ENCODE results near the gene MCCC1. TPM values are rescaled to one million over a fixed set of nuclear protein-coding genes. Genes with fewer than 3 reads are reported as not detected.
"Not testable (repeated sequence)": the region's sequence is repeated elsewhere in the genome, so short reads cannot be mapped to it uniquely, and the experiment has no call there.

Gene MCCC1
- total and polyA plus RNA-seq, 7 experiments from 2014 or later = 17.7 to 37.5 (median 31.8) TPM

DNA sequence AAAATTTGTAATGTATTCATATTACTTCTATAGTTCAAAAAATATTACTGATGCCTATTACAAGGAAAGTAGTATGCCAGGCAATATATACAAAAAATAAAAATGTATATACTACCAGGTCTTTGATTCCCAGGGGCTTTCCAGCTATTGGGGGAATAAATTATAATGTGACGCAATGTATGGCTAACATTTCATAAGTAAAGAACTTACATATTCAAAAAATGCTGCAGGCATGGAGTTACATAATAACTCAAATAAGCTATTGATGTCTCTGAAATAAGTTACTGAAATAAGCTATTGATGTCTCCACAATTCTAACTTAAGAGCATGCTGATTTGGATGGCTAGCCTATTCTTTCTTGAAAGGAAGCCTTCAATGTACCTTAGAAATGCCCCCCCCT is 30.2 kb downstream of the MCCC1 start:
- DNase-seq = no peak
- no peaks in the 10 kb centered on the region for H3K27me3 Mint-ChIP-seq
- ChIA-PET CTCF (interaction anchor here (0.6 kb wide), 1 partner anchor 1023 kb away, joined by 3 read pairs; no protein-coding TSS in a partner anchor), POLR2A (interaction anchor here (0.7 kb wide), 1 partner anchor 14 kb away, joined by 3 read pairs; no protein-coding TSS in a partner anchor)
- Histone ChIP-seq H3K9me3 (ENCODE audit: control insufficient read depth in 2 of 3, low read length in 3 of 3) (no peaks in the 10 kb centered on the region), H3K4me1 (ENCODE audit: control insufficient read depth in 2 of 2, insufficient read depth in 2 of 2, low read length in 2 of 2) (no peaks in the 10 kb centered on the region), H3K27me3 (ENCODE audit: control insufficient read depth in 2 of 2, insufficient read depth in 2 of 2, low read length in 2 of 2) (no peaks in the 10 kb centered on the region), H3K27ac (ENCODE audit: low read depth, low read length) (no peak overlapping the region), H3K4me3 (ENCODE audit: low read length) (no peak overlapping the region), H3K36me3 (ENCODE audit: control insufficient read depth in 2 of 3, insufficient read depth in 3 of 3, low read length in 3 of 3) (peaks cover 0 to 36% (median 5%) of the 10 kb centered on the region in 3 experiments)
- peaks cover 14 to 56% (median 40%) of the 10 kb centered on the region in 5 donors for H3K36me3 Mint-ChIP-seq
- no peak overlapping the region for H3K27ac Mint-ChIP-seq
- H3K4me1 Mint-ChIP-seq = peaks cover 0 to 5% (median 0%) of the 10 kb centered on the region in 7 donors
- no peak for ATAC-seq
- intact Hi-C loops (cut with micrococcal nuclease) = no loop called here
- no peaks in the 10 kb centered on the region for H3K9me3 Mint-ChIP-seq
- no peak overlapping the region for H3K4me3 Mint-ChIP-seq

DNA sequence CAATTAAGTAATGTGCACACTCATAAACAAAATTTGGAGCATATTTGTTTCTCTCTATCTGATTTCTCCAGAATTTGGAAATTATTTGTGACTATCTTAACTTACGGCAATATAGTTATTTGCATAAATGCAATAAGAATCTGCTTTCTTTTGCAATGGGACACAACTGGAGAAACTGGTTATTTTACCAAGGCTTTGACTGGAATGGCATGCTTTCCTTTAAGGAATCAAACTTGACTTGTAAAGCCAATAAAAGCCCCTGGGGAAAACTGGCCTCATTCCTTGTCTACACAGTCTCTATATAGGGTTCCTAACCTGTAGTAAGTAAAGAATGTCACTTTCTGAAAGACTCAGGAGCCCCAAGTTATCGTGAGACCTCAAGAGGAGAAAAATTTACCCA is 32.4 kb downstream of the MCCC1 start:
- ATAC-seq; H3K4me3 Mint-ChIP-seq; intact Hi-C loops (cut with micrococcal nuclease); H3K4me1 Mint-ChIP-seq; H3K9me3 ChIP-seq (ENCODE audit: control insufficient read depth in 2 of 3, low read length in 3 of 3); H3K27ac Mint-ChIP-seq; POLR2A ChIA-PET; H3K27me3 Mint-ChIP-seq; H3K27ac ChIP-seq (ENCODE audit: low read depth, low read length); H3K4me1 ChIP-seq (ENCODE audit: control insufficient read depth in 2 of 2, insufficient read depth in 2 of 2, low read length in 2 of 2); CTCF ChIA-PET; H3K4me3 ChIP-seq (ENCODE audit: low read length); H3K27me3 ChIP-seq (ENCODE audit: control insufficient read depth in 2 of 2, insufficient read depth in 2 of 2, low read length in 2 of 2); DNase-seq; H3K9me3 Mint-ChIP-seq: not testable (repeated sequence)
- peaks cover 11 to 58% (median 39%) of the 10 kb centered on the region in 5 donors for H3K36me3 Mint-ChIP-seq
- H3K36me3 ChIP-seq (ENCODE audit: control insufficient read depth in 2 of 3, insufficient read depth in 3 of 3, low read length in 3 of 3) = peaks cover 0 to 40% (median 5%) of the 10 kb centered on the region in 3 experiments

GRCh38 chr3:183064475-183064874 is 34.8 kb downstream of the MCCC1 start:
- Mint-ChIP-seq H3K4me3 (no peak overlapping the region), H3K36me3 (peaks cover 11 to 53% (median 31%) of the 10 kb centered on the region in 5 donors), H3K9me3 (no peaks in the 10 kb centered on the region), H3K4me1 (peaks cover 0 to 4% (median 0%) of the 10 kb centered on the region in 7 donors), H3K27me3 (no peaks in the 10 kb centered on the region), H3K27ac (no peak overlapping the region)
- intact Hi-C loops (cut with micrococcal nuclease) = no loop called here
- Histone ChIP-seq H3K27me3 (ENCODE audit: control insufficient read depth in 2 of 2, insufficient read depth in 2 of 2, low read length in 2 of 2) (no peaks in the 10 kb centered on the region), H3K27ac (ENCODE audit: low read depth, low read length) (no peak overlapping the region), H3K4me1 (ENCODE audit: control insufficient read depth in 2 of 2, insufficient read depth in 2 of 2, low read length in 2 of 2) (no peaks in the 10 kb centered on the region), H3K9me3 (ENCODE audit: control insufficient read depth in 2 of 3, low read length in 3 of 3) (no peaks in the 10 kb centered on the region), H3K36me3 (ENCODE audit: control insufficient read depth in 2 of 3, insufficient read depth in 3 of 3, low read length in 3 of 3) (peaks cover 0 to 20% (median 5%) of the 10 kb centered on the region in 3 experiments), H3K4me3 (ENCODE audit: low read length) (no peak overlapping the region)
- ATAC-seq (no peak), DNase-seq (no peak)
- CTCF ChIA-PET = interaction anchor here (0.8 kb wide), 1 partner anchor 128 kb away, joined by 3 read pairs; no protein-coding TSS in a partner anchor
- POLR2A ChIA-PET = no interaction called here

GRCh38 chr3:183061391-183062172 is 37.7 kb downstream of the MCCC1 start:
- ATAC-seq = no peak
- H3K27ac ChIP-seq (ENCODE audit: low read depth, low read length) = no peak overlapping the region
- intact Hi-C loops (cut with micrococcal nuclease) = no loop called here
- H3K4me3 Mint-ChIP-seq = no peak overlapping the region
- H3K27me3 Mint-ChIP-seq = no peaks in the 10 kb centered on the region
- H3K9me3 ChIP-seq (ENCODE audit: control insufficient read depth in 2 of 3, low read length in 3 of 3) = no peaks in the 10 kb centered on the region
- POLR2A ChIA-PET = no interaction called here
- peaks cover 0 to 13% (median 5%) of the 10 kb centered on the region in 3 experiments for H3K36me3 ChIP-seq (ENCODE audit: control insufficient read depth in 2 of 3, insufficient read depth in 3 of 3, low read length in 3 of 3)
- peaks cover 0 to 4% (median 0%) of the 10 kb centered on the region in 7 donors for H3K4me1 Mint-ChIP-seq
- CTCF ChIA-PET = no interaction called here
- H3K9me3 Mint-ChIP-seq = no peaks in the 10 kb centered on the region
- no peaks in the 10 kb centered on the region for H3K27me3 ChIP-seq (ENCODE audit: control insufficient read depth in 2 of 2, insufficient read depth in 2 of 2, low read length in 2 of 2)
- no peaks in the 10 kb centered on the region for H3K4me1 ChIP-seq (ENCODE audit: control insufficient read depth in 2 of 2, insufficient read depth in 2 of 2, low read length in 2 of 2)
- no peak overlapping the region for H3K27ac Mint-ChIP-seq
- H3K4me3 ChIP-seq (ENCODE audit: low read length) = no peak overlapping the region
- DNase-seq = no peak
- peaks cover 7 to 50% (median 16%) of the 10 kb centered on the region in 5 donors for H3K36me3 Mint-ChIP-seq

- H3K4me3 ChIP-seq (ENCODE audit: low read length) = no peak overlapping the region
- H3K36me3 ChIP-seq (ENCODE audit: control insufficient read depth in 2 of 3, insufficient read depth in 3 of 3, low read length in 3 of 3) = peaks cover 0 to 19% (median 5%) of the 10 kb centered on the region in 3 experiments
- no peaks in the 10 kb centered on the region for H3K27me3 Mint-ChIP-seq
- no peak overlapping the region for H3K27ac ChIP-seq (ENCODE audit: low read depth, low read length)
- no peaks in the 10 kb centered on the region for H3K27me3 ChIP-seq (ENCODE audit: control insufficient read depth in 2 of 2, insufficient read depth in 2 of 2, low read length in 2 of 2)
- intact Hi-C loops (cut with micrococcal nuclease) = no loop called here
- CTCF ChIA-PET = no interaction called here
- H3K9me3 ChIP-seq (ENCODE audit: control insufficient read depth in 2 of 3, low read length in 3 of 3) = no peaks in the 10 kb centered on the region
- H3K9me3 Mint-ChIP-seq = no peaks in the 10 kb centered on the region
- no peak for DNase-seq
- peaks cover 0 to 33% (median 4%) of the 10 kb centered on the region in 5 donors for H3K36me3 Mint-ChIP-seq
- no peak overlapping the region for H3K27ac Mint-ChIP-seq
- no peak overlapping the region for H3K4me3 Mint-ChIP-seq
- H3K4me1 Mint-ChIP-seq = peaks cover 0 to 4% (median 0%) of the 10 kb centered on the region in 7 donors
- POLR2A ChIA-PET = no interaction called here
- no peaks in the 10 kb centered on the region for H3K4me1 ChIP-seq (ENCODE audit: control insufficient read depth in 2 of 2, insufficient read depth in 2 of 2, low read length in 2 of 2)
- ATAC-seq = no peak
Measured at GRCh38 chr3:183058351-183058750, 40.9 kb downstream of the MCCC1 start.

GRCh38 chr3:183050706-183051105 is 48.6 kb downstream of the MCCC1 start:
- no peaks in the 10 kb centered on the region for H3K9me3 ChIP-seq (ENCODE audit: control insufficient read depth in 2 of 3, low read length in 3 of 3)
- H3K27ac Mint-ChIP-seq = no peak overlapping the region
- POLR2A ChIA-PET = no interaction called here
- ATAC-seq = no peak
- H3K4me1 Mint-ChIP-seq = peaks cover 0 to 9% (median 0%) of the 10 kb centered on the region in 7 donors
- H3K4me3 Mint-ChIP-seq = no peak overlapping the region
- H3K27me3 ChIP-seq (ENCODE audit: control insufficient read depth in 2 of 2, insufficient read depth in 2 of 2, low read length in 2 of 2) = no peaks in the 10 kb centered on the region
- intact Hi-C loops (cut with micrococcal nuclease) = no loop called here
- H3K4me1 ChIP-seq (ENCODE audit: control insufficient read depth in 2 of 2, insufficient read depth in 2 of 2, low read length in 2 of 2) = no peaks in the 10 kb centered on the region
- H3K9me3 Mint-ChIP-seq = peaks cover 0 to 9% (median 0%) of the 10 kb centered on the region in 11 donors
- CTCF ChIA-PET = no interaction called here
- H3K27me3 Mint-ChIP-seq = no peaks in the 10 kb centered on the region
- H3K36me3 ChIP-seq (ENCODE audit: control insufficient read depth in 2 of 3, insufficient read depth in 3 of 3, low read length in 3 of 3) = peaks cover 0 to 36% (median 0%) of the 10 kb centered on the region in 3 experiments
- peaks cover 9 to 52% (median 42%) of the 10 kb centered on the region in 5 donors for H3K36me3 Mint-ChIP-seq
- no peak overlapping the region for H3K27ac ChIP-seq (ENCODE audit: low read depth, low read length)
- no peak for DNase-seq
- no peak overlapping the region for H3K4me3 ChIP-seq (ENCODE audit: low read length)
